Heart left ventricle (tissue), 16 donors: ENCODE measurements around the gene HOXD3. TPM values are rescaled to one million over a fixed set of nuclear protein-coding genes. Genes with fewer than 3 reads are reported as not detected.

ENCODE experiments used
- ATAC-seq, 4 donors: fragments of 200-7000 bp; cut with Tn5 transposase; one replicate each; pipeline ENCODE4 v1.9.1; 2020 to 2022; ENCODE audit warnings: moderate library complexity in 4 of 4, mild to moderate bottlenecking in 3 of 4, moderate number of reproducible peaks in 1 of 4
- DNase-seq, 5 donors: peaks; one replicate each; pipeline ENCODE4 v3.0.0-alpha.2; 2020
- H3K27ac ChIP-seq, 12 donors: fragments of 200-600 bp; sonication (generic) in 4 of 12; one replicate each; pipeline versions ENCODE4 v1.5.0 to v1.8.0; 2016 to 2022; ENCODE audit warnings: mild to moderate bottlenecking in 2 of 12
- H3K27me3 ChIP-seq, 9 donors: fragments of 200-600 bp; sonication (generic) in 2 of 9; one replicate each; pipeline versions ENCODE4 v1.5.1 to v1.8.0; 2016 to 2022; ENCODE audit warnings: mild to moderate bottlenecking in 3 of 9
- H3K36me3 ChIP-seq, 9 donors: fragments of 200-600 bp; sonication (generic) in 2 of 9; one replicate each; pipeline versions ENCODE4 v1.5.0 to v1.8.0; 2018 to 2022; ENCODE audit warnings: mild to moderate bottlenecking in 2 of 9
- H3K4me1 ChIP-seq, 12 donors: fragments of 200-600 bp; sonication (generic) in 4 of 12; one replicate each; pipeline versions ENCODE4 v1.5.0 to v1.8.0; 2016 to 2022; ENCODE audit warnings: mild to moderate bottlenecking in 3 of 12
- H3K4me3 ChIP-seq, 12 donors: fragments of 200-600 bp; sonication (generic) in 4 of 12; one replicate each; pipeline versions ENCODE4 v1.5.0 to v1.8.0; 2017 to 2022; ENCODE audit warnings: mild to moderate bottlenecking in 9 of 12, moderate library complexity in 4 of 12
- H3K9me3 ChIP-seq, 12 donors: fragments of 200-600 bp; sonication (generic) in 4 of 12; one replicate each; pipeline versions ENCODE4 v1.5.0 to v1.8.0; 2016 to 2022; ENCODE audit warnings: mild to moderate bottlenecking in 1 of 12
- CTCF ChIP-seq, 12 donors: fragments of 200-600 bp; sonication (generic) in 4 of 12; IDR thresholded peaks; one replicate each; pipeline versions ENCODE4 v1.5.0 to v1.8.0; 2018 to 2022; ENCODE audit warnings: antibody characterized with exemption in 12 of 12, mild to moderate bottlenecking in 5 of 12
- POLR2A ChIP-seq, 2 donors: fragments of 450-650 bp; IDR thresholded peaks; one replicate each; pipeline ENCODE4 v1.6.1; 2017; ENCODE audit warnings: antibody characterized with exemption in 2 of 2, mild to moderate bottlenecking in 2 of 2, moderate library complexity in 2 of 2
- WGBS, 4 donors: extraction: QIAGEN DNeasy Blood & Tissue Kit in 2 of 4; methylation state at CpG; one replicate each; pipeline versions ENCODE4 v1.1.5 to v1.1.7; 2013 to 2018; 5-methylcytosine and 5-hydroxymethylcytosine counted together
- intact Hi-C, 10 donors: fragments of 100-400 bp; cut with DNase I; formaldehyde crosslinking; loops; one replicate each; pipeline versions ENCODE4 v1.11.1 to v1.14.2; 2022
- polyA plus RNA-seq, 2 donors: library from polyadenylated mRNA; stranded (reverse); fragments of 200-250 nt; gene quantifications; one replicate each; pipeline ENCODE4 v1.2.3, GENCODE V29; 2013
- total RNA-seq, 9 donors: library from RNA; depleted of rRNA in 2 of 9; stranded (reverse); fragments of >200 nt in 2 of 9; fragmentation: NEBNext Ultra II Directional in 3 of 9; extraction: Animal tissue kit (Norgen Biotek cat#: 25700) in 3 of 9; gene quantifications; one replicate each; pipeline versions ENCODE4 v1.1.0 to v1.2.4, GENCODE V29; 2016 to 2023
- donor health status: ischemic (EF 13 %, LVEDD 7.1; RV severe dilation, severe dysfunction).
- donor health status: healthy with polysubstance abuse.
- donor health status: DM: no; HTN: yes; CAD: no.
- donor health status: DM: no; HTN: no; CAD: no.
- donor health status: ischemic (EF 25% LVEDD 6.9; RV normal size, moderate dysfunction).
- donor health status: ischemic (EF 25% LVEDD 5.7; RV mildly dilated, moderate dysfunction).
- donor health status: healthy.
- donor health status: DM: yes; HTN: yes; CAD: no.
- donor health status: ischemic (EF 35%, LVEDD 5.7; RV mildly dilated, moderate dysfunction).
- donor health status: nonischemic (EF 11% LVEDD 7.7; RV severe dilation, severe dysfunction).
- donor health status: DM: yes; HTN: yes; CAD: no.
- donor health status: PGD.
- donor health status: ischemic (EF 29% LVEDD 5.4; RV normal size, mild dysfunction).
- donor health status: nonischemic (EF 23%, LVEDD 6.1; RV moderate dilation, normal function).

The HOXD3 gene
- total and polyA plus RNA-seq, 11 donors = 0.04 to 1.4 (median 0.52) TPM

- no peak for ATAC-seq
These were observed 15.9 kb downstream of the HOXD3 start for GRCh38 chr2:176172895-176173566.

GRCh38 chr2:176173567-176174381, 16.7 kb downstream of the HOXD3 start:
- TF ChIP-seq POLR2A (IDR thresholded peaks at IDR 0.05) (no peak), CTCF (IDR thresholded peaks at IDR 0.05) (no peak)
- ATAC-seq = no peak
- WGBS, 4 donors = 17 to 29% (median 27%) methylated on average over 7 of the region's 7 CpGs
- intact Hi-C loops = loop anchor here in 1 of 10 donors (10.0 kb wide), 1 partner anchor 91 kb away; the partner anchor contains the start of gene MTX2
- DNase-seq = no peak
- H3K27me3 ChIP-seq = peaks cover 61 to 100% (median 97%) of the 10 kb centered on the region in 9 donors
- no peaks in the 10 kb centered on the region for H3K9me3 ChIP-seq
- H3K4me3 ChIP-seq = no peak overlapping the region
- H3K27ac ChIP-seq = peak overlapping the region in 2 of 12 donors; percentile 49 to 76
- H3K36me3 ChIP-seq = no peaks in the 10 kb centered on the region
- peaks cover 0 to 31% (median 3%) of the 10 kb centered on the region in 12 donors for H3K4me1 ChIP-seq

More at GRCh38 chr2:176172895-176173566, 15.9 kb downstream of the HOXD3 start:
- Histone ChIP-seq H3K4me1 (peaks cover 0 to 26% (median 0%) of the 10 kb centered on the region in 12 donors), H3K36me3 (no peaks in the 10 kb centered on the region), H3K27ac (peak overlapping the region in 2 of 12 donors; percentile 49 to 76), H3K4me3 (no peak overlapping the region), H3K27me3 (peaks cover 55 to 100% (median 95%) of the 10 kb centered on the region in 9 donors), H3K9me3 (no peaks in the 10 kb centered on the region)
- intact Hi-C loops = loop anchor here in 1 of 10 donors (10.0 kb wide), 1 partner anchor 92 kb away; the partner anchor contains the start of gene MTX2
- no peak for DNase-seq
- WGBS, 4 donors = 26 to 43% (median 37%) methylated on average over 14 of the region's 14 CpGs
- TF ChIP-seq POLR2A (IDR thresholded peaks at IDR 0.05) = no peak
- TF ChIP-seq CTCF (IDR thresholded peaks at IDR 0.05) = no peak

GRCh38 chr2:176174382-176174823, 17.3 kb downstream of the HOXD3 start:
- peaks cover 0 to 31% (median 5%) of the 10 kb centered on the region in 12 donors for H3K4me1 ChIP-seq
- H3K4me3 ChIP-seq = peak overlapping the region in 1 of 12 donors; percentile 11
- TF ChIP-seq CTCF (IDR thresholded peaks at IDR 0.05) (no peak), POLR2A (IDR thresholded peaks at IDR 0.05) (no peak)
- H3K27me3 ChIP-seq = peaks cover 61 to 100% (median 97%) of the 10 kb centered on the region in 9 donors
- peak overlapping the region in 2 of 12 donors; percentile 43 to 76 for H3K27ac ChIP-seq
- intact Hi-C loops = loop anchor here in 1 of 10 donors (10.0 kb wide), 1 partner anchor 90 kb away; the partner anchor contains the start of gene MTX2
- 17 to 30% (median 24%) methylated on average over 9 to 14 of the region's 14 CpGs for WGBS, 4 donors
- DNase-seq (no peak), ATAC-seq (no peak)
- H3K36me3 ChIP-seq = no peaks in the 10 kb centered on the region
- H3K9me3 ChIP-seq = no peaks in the 10 kb centered on the region
